GM21723 (cell line): ENCODE measurements around the gene BAIAP3.
"Not testable (repeated sequence)": the region's sequence is repeated elsewhere in the genome, so short reads cannot be mapped to it uniquely, and the experiment has no call there.

Source experiments
- ATAC-seq: cut with Tn5 transposase; IDR thresholded peaks from one replicate; pipeline ENCODE4 v1.9.1; 2021; ENCODE audit warnings: mild to moderate bottlenecking, moderate library complexity; ENCODE audit not compliant: unreplicated experiment

The BAIAP3 gene

DNA sequence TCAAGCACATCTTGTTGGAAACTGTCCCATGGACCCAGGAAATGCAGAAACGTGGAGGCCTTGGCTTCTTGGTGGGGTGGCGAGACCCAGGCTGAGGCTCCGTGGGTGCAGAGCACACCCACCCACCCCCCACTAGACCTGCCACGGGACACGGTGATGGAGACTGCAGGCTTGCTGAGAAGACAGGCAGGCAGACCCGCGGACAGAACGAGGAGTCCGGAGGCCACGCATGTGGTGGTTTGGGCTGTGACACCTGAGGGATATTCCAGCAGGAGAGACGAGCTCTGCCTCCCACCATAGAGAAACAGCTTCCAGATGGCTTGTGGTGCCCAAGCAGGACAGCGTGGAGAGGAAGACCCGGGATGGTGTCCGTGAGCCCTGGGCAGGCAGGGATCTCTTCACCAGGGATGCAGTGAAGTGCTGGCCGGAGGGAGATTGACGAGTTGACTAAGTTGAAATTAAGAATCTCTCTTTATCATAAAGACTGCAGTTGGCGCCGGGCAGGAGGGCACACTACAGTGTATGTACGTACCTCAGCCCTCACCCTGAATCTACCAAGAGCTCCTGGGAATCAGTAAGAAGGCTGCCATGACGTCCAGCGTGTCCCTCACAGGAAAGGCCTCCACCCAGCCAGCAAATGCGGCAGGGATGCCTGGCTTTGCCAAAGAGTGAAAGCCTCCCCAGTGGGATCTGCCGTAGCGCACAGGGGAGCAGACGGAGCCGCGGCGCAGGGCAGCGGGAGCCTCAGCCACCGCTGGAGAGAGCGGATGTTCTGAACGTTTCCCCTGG is 15.8 kb upstream of the BAIAP3 start:
- no peak for ATAC-seq

DNA sequence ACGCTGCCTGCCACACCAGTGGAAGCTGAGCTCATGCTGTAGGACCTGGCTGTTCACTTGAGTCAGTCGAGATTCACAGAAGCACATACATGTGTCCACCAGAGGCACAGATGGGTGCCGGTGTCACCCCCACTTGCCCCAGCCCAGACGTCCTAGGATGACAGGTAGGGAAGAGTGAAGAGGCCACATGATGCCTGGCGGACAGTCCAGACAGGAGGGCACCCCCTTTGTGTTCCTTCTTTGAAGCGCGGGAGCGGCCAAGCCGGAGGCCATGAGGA is 15.2 kb upstream of the BAIAP3 start:
- no peak for ATAC-seq

DNA sequence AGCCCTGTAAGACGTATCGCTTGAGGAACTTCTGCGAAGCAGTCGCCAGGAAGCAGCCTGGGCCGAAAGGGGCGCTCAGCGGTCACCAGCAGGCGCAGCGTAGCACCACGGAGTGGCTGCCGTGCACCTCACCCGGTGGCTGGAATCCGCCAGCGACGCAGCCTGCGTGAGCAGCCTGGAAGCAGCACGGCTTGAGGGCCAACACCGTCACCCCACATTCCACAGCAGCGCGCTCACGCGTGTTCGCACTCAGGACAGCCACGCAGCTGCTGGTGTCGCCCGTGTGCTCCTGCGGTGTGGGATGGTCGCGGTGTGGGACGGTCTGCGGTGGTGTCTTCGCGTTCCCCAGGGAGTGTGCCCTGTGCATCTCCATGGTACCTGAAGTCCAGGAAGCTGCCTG is 14.4 kb upstream of the BAIAP3 start:
- no peak for ATAC-seq

DNA sequence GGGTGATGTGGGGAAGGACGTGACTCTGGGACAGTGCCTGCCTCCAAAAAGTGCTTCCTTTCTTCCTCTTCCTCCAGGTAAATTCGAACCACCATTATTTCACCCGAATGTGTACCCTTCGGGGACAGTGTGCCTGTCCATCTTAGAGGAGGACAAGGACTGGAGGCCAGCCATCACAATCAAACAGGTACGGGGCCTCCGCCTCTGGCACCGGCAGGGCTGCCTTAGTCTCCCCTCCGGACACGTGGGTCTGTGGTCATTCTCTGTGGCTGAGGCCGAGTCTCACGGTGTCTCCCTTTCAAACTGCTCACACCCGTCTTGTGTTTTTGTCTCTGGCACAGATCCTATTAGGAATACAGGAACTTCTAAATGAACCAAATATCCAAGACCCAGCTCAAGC is 13.3 kb upstream of the BAIAP3 start:
- ATAC-seq: no peak

DNA sequence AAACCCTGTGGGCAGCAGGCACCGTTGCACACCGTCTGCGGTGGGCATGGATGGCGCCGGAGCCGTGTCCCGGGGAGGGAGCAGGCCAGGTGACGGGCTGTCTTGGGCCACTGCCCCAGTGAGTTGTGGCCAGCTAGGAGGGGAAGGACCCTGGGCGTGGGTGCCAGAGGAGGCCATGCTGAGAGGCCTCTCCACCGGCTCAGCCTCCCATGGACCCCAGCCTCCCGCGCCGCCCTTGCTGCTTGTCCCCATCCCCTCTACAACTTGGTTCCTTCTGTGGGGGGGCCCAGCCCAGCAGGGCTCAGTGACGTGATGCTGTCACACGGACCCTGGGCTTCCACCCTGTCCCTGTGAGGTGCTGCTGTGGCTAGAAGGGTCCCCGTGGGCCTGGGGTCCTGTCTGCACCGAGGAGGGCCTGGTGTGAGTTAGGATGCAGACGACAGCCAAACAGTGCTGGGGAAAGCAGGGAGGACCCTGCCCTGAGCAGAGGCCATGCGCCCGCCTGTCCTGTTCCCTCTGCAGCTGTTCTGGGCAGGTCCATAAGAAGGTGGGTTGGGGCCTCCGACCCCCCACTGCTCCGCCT is 12.7 kb upstream of the BAIAP3 start:
- no peak for ATAC-seq

DNA sequence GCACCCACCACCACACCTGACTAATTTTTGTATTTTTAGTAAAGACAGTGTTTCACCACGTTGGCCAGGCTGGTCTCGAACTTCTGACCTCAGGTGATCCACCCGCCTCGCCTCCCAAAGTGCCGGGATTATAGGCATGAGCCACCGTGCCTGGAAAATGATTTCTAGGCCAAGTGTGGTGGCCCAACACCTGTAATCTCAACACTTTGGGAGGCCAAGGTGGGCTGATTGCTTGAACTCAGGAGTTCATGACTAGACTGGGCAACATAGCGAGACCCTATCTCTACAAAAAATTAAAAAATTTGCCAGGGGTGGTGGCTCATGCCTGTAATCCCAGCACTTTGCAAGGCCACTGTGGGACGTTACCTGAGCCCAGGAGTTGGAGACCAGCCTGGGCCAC is 11.0 kb upstream of the BAIAP3 start:
- ATAC-seq: no peak

DNA sequence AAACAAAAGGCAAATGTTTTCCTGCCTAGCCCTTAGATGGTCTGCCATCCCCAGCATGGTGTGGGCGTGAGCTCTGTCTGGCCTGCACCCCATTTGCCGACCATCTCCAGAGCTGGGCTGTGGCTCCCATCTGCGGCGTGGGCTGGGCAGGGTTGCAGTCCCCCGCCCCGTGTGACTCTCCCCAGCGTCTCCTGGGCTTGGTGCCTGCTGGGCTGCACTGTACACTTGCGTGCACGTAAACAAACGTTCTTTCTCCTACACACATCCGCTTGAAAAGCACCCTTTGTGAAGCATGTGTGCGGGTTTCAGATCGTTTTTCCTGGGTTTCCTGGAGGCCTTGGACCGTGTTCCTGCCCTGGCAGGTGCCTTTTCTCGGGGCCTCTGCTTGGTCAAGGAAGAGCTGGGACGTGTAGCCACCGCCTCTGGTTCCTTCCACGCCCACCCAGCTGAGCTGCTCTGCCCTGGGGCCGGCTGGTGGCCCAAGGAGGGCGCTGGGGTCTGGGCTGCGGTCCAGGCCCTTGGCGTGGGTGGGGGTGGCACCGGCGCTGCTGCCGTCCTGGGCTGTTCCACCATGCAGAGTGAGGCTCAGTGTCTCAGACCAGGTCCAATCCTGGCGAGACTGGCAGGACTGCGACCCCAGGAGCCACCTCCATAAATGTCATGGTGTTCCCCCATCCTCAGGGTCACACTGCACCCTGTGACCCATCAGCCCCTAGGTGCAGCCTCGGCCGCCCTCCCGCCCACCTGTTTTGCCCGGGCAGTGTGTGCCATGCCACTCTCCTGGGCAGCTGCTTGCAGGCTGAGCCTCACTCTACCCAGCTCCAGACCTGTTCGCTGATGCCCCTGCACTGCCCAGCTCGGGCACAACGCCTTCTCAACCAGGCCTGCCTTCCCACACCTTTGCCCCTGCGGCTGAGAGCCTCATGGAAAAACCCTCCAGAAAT is 9.9 kb upstream of the BAIAP3 start:
- no peak for ATAC-seq

DNA sequence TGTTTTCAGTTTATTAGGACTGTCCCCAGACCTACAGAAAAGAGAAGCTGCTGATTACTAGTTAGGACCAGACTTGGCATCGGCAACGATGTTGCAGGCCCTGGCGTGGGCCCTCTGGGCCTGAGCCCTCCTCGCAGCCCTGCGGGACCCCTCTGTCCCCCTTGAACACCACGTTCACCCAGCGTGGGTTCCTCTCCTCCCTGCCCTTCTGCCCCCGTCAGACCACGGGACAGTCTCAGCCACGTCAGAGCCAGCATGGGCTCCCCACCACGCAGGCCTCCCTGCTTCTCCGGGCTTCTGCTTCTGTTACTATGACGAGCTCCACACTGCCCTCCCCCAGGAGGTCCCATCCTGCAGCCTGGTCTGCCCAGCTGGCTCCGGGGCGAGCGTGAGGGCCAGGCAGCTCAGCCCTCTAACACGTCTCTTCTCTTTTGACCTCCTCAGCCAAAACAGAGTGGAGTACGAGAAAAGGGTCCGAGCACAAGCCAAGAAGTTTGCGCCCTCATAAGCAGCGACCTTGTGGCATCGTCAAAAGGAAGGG is 9.1 kb upstream of the BAIAP3 start:
- no peak for ATAC-seq

DNA sequence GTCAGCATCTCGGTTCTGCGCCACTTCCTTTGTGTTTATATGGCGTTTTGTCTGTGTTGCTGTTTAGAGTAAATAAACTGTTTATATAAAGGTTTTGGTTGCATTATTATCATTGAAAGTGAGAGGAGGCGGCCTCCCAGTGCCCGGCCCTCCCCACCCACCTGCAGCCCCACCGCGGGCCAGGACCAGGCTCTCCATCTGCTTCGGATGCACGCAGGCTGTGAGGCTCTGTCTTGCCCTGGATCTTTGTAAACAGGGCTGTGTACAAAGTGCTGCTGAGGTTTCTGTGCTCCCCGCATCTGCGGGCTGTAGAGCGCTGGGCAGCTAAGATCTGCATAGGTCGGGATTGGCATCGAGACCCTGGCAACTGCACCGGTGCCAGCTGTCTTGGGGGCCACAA is 8.2 kb upstream of the BAIAP3 start:
- ATAC-seq: no peak

DNA sequence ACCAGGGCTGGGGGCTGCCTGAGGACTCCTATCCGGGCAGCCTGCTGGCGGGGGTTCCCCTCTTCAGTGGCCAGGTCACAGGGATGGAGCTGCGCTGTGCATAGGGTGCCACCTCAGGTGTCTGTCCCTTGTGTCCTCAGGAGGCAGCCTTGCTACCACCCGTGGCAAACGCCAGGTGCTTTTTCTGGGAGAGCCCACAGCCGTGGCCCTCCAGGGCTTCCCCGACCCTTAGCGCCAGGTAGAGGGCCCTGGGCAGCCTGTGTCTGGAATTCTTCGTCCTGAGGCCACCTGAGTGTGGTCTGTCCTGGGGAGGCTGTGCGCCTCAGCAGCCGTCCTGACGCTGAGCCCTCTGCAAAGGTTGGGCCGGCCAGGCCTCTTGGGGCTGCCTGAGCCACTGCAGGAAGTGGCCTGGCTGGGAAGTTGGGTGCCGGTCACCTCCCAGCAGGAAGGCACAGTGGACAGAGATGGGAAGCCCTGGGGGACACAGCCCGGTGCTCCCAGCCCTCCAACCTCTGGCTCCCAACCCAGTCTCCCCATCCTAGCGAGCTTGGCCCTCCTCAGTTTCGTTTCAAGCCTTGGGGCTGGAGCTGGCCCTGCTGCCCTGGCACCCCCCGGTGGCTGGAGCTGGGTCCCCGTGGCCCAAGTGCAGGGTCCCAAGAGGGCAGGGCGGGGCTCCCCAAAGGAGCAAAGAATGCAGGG is 7.6 kb upstream of the BAIAP3 start:
- no peak for ATAC-seq

DNA sequence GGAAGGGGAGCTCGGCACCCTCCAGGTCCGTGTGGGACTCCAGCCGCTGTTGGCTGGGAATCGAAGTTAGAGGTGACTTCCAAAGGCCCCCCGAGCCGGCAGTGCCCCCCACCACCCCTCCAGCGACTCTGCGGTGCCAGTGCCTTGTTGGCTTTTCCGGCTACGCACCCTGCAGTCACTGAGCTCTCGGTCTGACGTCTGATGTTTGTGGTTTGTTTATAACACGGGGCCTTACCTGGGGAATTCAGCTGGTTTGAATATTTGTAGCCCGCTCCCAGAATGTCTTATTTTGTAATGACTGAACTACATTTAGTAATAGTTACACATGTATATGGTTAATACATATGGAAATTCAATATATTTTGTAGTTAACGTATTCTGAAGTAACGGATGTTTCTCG is 7.1 kb upstream of the BAIAP3 start:
- ATAC-seq: no peak

DNA sequence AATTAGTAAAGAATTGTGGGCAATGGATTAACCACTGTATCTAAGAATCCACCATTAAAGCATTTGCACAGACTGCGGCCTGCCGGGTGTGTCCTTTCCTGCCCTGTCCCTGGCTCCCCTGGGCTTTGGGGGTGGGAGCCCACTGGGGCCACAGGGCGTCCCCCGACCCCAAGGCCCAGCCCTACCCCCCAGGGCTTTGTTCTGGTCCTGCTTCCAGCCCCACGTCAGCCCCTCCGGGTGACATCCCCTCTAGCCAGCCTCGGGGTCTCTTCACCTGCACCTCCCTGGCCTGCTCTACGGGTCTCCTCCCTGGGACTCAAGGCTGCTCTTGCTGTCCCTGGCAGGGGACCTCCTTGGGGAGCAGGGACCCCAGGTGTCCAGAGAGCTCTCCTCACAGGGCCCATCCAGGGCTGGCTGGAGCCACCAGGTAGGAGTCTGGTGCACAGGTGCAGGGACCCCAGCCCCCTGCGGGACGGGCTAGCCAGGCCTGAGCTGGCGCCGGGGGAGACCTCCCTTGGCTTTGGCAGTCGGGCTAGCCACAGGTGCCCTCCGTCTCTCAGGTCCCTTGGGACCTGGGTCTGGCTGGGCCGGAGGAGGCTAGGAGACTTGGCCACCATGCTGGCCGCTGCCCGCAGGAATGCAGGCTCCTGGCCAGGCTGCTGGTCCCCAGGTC is 6.4 kb upstream of the BAIAP3 start:
- ATAC-seq: no peak

DNA sequence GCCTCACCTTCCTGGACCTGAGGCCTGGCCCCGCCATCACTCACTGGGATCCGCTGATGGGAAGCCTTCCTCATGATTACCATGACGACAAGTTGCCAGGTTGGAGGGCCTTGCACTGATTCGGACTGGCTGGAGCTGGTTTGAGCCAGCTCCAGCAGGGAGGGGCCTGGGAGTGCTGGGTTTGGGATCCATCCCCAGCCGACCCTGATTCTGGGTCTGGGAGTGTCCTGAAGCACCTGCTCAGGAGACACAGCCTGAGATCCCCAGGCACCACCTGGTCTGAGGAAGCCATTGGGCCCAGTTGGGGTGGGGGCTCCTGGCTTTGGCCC is 5.9 kb upstream of the BAIAP3 start:
- no peak for ATAC-seq

DNA sequence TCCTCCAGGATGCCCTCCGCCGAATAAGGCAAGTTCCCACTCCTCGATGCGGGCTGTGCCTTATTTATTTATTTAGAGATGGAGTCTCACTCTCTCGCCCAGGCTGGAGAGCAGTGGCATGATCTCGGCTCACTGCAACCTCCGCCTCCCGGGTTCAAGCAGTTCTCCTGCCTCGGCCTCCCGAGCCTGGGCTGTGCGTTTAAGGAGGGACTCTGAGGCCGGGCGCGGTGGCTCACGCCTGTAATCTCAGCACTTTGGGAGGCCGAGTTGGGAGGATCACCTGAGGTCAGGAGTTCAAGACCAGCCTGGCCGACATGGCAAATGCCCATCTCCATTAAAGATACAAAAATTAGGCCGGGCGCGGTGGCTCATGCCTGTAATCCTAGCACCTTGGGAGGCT is 5.3 kb upstream of the BAIAP3 start:
- ATAC-seq: not testable (repeated sequence)

DNA sequence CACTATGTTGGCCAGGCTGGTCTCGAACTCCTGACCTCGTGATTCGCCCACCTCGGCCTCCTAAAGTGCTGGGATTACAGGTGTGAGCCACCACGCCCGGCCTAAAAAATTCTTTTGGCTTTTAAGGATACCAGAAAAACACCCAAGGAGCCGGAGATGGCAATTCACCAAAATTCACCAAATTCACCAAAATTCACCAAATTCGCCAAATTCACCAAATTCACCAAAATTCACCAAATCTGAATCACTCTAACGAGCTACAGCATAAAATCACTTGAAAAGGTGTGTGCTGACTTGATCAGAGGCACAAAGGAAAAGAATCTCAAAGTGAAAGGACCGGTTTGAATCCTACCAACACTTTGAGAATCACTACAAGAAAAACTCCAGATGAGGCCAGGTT is 4.5 kb upstream of the BAIAP3 start:
- ATAC-seq: not testable (repeated sequence)

DNA sequence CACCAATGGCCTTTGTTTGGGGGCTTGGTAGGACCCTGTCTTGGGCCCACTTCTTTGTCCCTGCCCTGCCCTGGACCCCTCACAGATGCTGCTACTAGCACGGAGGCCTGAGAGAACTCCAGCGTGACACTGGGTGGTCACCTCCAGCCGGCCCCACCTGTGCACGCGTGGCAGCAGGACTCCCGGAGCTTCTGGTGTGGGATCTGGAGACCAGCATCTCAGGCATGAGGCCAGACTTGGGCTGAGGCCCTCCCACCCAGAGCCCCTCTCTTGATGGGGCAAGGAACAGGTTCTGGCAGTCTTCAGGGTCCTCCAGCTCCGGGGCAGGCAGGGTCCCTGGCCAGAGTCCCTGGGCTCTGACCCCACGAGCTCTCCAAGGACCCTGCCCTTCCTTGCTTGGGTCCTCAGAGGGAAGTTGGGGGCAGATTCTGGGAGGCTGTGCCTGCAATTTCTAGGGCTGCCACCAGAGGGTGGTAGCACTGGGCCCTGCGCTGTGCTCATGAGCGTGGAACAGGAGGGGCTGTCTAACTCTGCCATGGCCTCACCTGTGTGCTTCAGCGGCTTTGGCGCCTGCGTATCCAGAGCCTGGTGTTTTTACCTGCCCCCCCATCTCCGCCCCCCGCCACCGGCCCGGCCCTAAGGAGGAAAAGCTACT is 3.1 kb upstream of the BAIAP3 start:
- no peak for ATAC-seq

DNA sequence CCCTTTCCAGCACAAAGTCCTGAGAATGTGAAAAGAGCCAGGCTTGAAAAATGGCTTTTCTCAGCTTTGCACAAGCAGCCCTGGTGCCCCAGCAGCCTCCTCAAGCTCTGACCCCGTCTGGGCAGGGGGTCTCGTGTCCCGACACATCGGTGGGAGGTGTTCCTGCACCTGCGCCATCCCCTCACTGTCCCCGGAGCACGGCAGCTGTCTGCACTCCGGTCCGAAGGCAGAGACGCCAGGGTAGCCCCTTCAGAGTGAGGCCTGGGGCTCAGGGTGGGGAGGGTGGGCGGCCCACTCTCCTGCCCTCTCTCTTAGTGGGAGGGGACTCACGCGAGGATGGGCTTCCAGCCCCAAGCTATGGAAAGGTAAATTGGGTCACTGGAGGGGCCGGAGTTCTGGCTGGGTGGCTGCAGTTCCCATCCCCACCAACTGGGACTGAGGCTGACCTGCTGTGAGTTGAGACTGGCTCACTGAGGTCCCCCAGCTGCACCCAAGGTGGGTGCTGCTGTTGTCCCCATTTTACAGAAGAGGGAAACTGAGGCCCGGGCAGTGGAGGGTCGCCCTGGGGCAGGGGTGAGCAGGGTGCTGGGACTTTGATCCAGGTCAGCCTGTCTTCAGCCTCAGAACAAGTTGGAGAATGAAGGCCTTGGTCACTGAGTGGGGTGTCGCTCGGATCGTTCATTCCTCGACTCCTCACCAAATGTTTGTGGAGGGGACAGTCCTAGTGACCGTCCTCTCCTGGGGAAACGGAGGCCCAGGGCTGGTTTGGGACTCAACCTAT is 2.3 kb upstream of the BAIAP3 start:
- no peak for ATAC-seq

DNA sequence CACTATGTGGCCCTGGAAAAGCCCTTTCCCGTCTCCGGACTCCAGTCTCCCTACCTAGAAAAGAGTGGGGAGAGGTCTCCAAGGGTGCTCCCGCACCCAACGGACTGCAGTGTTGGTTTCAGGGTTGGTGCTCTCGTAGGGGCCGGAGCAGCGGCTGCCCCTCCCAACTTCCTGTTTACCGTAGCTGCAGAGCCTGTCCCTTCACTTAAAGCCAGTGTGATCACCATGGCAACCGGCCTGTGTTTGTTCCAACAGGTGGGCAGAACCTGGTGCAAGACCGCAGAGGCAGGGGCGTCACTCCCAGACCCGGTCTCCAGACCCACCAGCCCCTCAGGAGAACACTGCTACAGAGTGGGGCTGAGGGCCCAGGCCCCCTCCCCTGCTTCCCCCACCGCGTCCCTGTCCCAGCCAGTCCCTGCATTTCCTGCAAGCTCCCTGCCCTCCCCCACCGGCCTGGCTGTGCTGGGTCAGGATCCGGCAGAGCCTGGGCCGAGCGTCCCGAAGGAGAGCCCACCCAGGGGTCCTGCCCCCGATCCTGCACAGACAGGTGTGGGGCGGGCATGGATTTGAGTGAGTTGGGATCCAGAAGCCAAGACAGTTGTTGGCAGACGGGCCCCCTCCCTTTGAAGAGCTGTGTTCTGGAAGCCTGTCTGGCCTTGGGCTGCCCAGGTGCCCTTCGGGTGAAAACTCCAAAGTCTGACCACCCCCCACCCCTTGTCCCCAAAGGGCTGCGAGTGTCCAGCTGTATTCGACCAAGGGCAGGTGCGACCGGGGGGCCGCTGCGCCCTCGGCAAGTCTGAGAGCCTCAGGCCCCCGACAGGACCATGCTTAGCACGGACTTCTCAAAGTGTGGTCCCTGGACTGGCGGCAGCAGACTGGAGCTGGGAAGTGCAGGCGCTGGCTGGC is 1.5 kb upstream of the BAIAP3 start:
- ATAC-seq: no peak
